CD4-positive, alpha-beta T cell (primary cell): ENCODE results near the gene CD55. TPM values are rescaled to one million over a fixed set of nuclear protein-coding genes. Genes with fewer than 3 reads are reported as not detected.

Source experiments
- ATAC-seq: fragments of 200-7000 bp; cut with Tn5 transposase; one replicate; pipeline ENCODE4 v1.10.0; 2022; ENCODE audit warnings: mild to moderate bottlenecking; ENCODE audit not compliant: poor library complexity
- CTCF ChIA-PET: fragments of 350-600 bp; sonication (Branson Sonifier 250); formaldehyde crosslinking; loops from one replicate; lab custom pipeline; 2021; ENCODE audit warnings: antibody characterized with exemption, inconsistent platforms; lab: Charles Lee
- POLR2A ChIA-PET: fragments of 350-600 bp; sonication (Branson Sonifier 250); formaldehyde crosslinking; loops from one replicate; lab custom pipeline; 2021; ENCODE audit warnings: antibody characterized with exemption, inconsistent platforms; lab: Charles Lee
- DNase-seq, 14 experiments: peaks; one replicate each; pipeline ENCODE4 v3.0.0-alpha.2; 2013 to 2020; ENCODE audit warnings: mixed read lengths in 2 of 14
- H3K27ac ChIP-seq, 2 donors: one replicate each; pipeline versions ENCODE4 v1.5.1 to v1.7.0; 2013; ENCODE audit warnings: low read length in 2 of 2, low read depth in 1 of 2, mild to moderate bottlenecking in 1 of 2
- H3K27me3 ChIP-seq, 2 experiments: 1 replicate in 1 of 2; 2 replicates in 1 of 2; pipeline versions ENCODE4 v1.6.1 to v1.7.0; 2013; ENCODE audit warnings: low read length in 2 of 2, control low read depth in 1 of 2, mild to moderate bottlenecking in 1 of 2, moderate library complexity in 1 of 2; ENCODE audit not compliant: insufficient read depth in 2 of 2, control insufficient read depth in 1 of 2
- H3K36me3 ChIP-seq: one replicate; pipeline ENCODE4 v1.6.1; 2013; ENCODE audit warnings: low read length, control low read depth; ENCODE audit not compliant: insufficient read depth
- H3K4me1 ChIP-seq: one replicate; pipeline ENCODE4 v1.6.1; 2013; ENCODE audit warnings: low read length, control low read depth; ENCODE audit not compliant: insufficient read depth
- H3K4me3 ChIP-seq: one replicate; pipeline ENCODE4 v1.5.1; 2013; ENCODE audit warnings: mild to moderate bottlenecking, low read length, moderate library complexity
- H3K9me3 ChIP-seq, 2 experiments: 1 replicate in 1 of 2; 2 replicates in 1 of 2; pipeline versions ENCODE4 v1.6.1 to v1.7.0; 2013; ENCODE audit warnings: low read length in 2 of 2, mild to moderate bottlenecking in 2 of 2, control low read depth in 1 of 2, moderate library complexity in 1 of 2; ENCODE audit not compliant: control insufficient read depth in 1 of 2, insufficient read depth in 1 of 2
- H3K27ac Mint-ChIP-seq: one replicate; pipeline ENCODE4 v1.8.0; 2020; ENCODE audit warnings: mixed read lengths
- H3K27me3 Mint-ChIP-seq: one replicate; pipeline ENCODE4 v1.8.0; 2021; ENCODE audit warnings: mixed read lengths
- H3K36me3 Mint-ChIP-seq: one replicate; pipeline ENCODE4 v1.8.0; 2021; ENCODE audit warnings: low read depth, mixed read lengths
- H3K4me1 Mint-ChIP-seq: one replicate; pipeline ENCODE4 v1.8.0; 2021; ENCODE audit warnings: low read depth, mixed read lengths
- H3K4me3 Mint-ChIP-seq: one replicate; pipeline ENCODE4 v1.8.0; 2020; ENCODE audit warnings: mild to moderate bottlenecking, mixed read lengths
- H3K9me3 Mint-ChIP-seq: one replicate; pipeline ENCODE4 v1.8.0; 2020; ENCODE audit warnings: mixed read lengths
- intact Hi-C, 2 experiments: fragments of 100-400 bp; cut with DNase I in 1 of 2; cut with micrococcal nuclease in 1 of 2; formaldehyde crosslinking; loops; one replicate each; pipeline versions ENCODE4 v1.15.1 to v1.9.0; 2023 to 2025; cut with DNase I, micrococcal nuclease
- total RNA-seq, 174 experiments: library from RNA in 2 of 174; stranded (reverse) in 2 of 174; gene quantifications; one replicate each; pipeline ENCODE4 v1.2.3 and lab custom pipeline; 2021 to 2026
- TF ChIP-seq, protein P1 (sequence below): fragments of 200-600 bp; IDR thresholded peaks from one replicate; pipeline ENCODE4 v1.8.0; 2022; ENCODE audit warnings: antibody characterized with exemption, mild to moderate bottlenecking

Gene CD55
- total RNA-seq, 2 experiments from 2014 or later = 218 to 229 TPM

- Mint-ChIP-seq H3K4me3 (no peak overlapping the region), H3K9me3 (peaks cover 9% of the 10 kb centered on the region), H3K4me1 (peaks cover 28% of the 10 kb centered on the region), H3K27me3 (no peaks in the 10 kb centered on the region), H3K36me3 (no peaks in the 10 kb centered on the region), H3K27ac (no peak overlapping the region)
- ChIA-PET POLR2A (interaction anchor here (0.8 kb wide), 1 partner anchor 16 kb away, joined by 5 read pairs; the partner anchor contains the start of gene CD55), CTCF (no interaction called here)
- Histone ChIP-seq H3K9me3 (no peaks in the 10 kb centered on the region), H3K4me1 (peaks cover 5% of the 10 kb centered on the region), H3K4me3 (no peak overlapping the region), H3K27ac (no peak overlapping the region), H3K27me3 (no peaks in the 10 kb centered on the region), H3K36me3 (no peaks in the 10 kb centered on the region)
- ATAC-seq = no peak
- intact Hi-C loops = no loop called here
- no peak for DNase-seq
- TF ChIP-seq, protein P1, sequence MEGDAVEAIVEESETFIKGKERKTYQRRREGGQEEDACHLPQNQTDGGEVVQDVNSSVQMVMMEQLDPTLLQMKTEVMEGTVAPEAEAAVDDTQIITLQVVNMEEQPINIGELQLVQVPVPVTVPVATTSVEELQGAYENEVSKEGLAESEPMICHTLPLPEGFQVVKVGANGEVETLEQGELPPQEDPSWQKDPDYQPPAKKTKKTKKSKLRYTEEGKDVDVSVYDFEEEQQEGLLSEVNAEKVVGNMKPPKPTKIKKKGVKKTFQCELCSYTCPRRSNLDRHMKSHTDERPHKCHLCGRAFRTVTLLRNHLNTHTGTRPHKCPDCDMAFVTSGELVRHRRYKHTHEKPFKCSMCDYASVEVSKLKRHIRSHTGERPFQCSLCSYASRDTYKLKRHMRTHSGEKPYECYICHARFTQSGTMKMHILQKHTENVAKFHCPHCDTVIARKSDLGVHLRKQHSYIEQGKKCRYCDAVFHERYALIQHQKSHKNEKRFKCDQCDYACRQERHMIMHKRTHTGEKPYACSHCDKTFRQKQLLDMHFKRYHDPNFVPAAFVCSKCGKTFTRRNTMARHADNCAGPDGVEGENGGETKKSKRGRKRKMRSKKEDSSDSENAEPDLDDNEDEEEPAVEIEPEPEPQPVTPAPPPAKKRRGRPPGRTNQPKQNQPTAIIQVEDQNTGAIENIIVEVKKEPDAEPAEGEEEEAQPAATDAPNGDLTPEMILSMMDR = no peak
Measured at GRCh38 chr1:207304710-207305488, 16.6 kb upstream of the CD55 start.

- TF ChIP-seq, protein P1 = no peak
- peaks cover 9% of the 10 kb centered on the region for H3K9me3 Mint-ChIP-seq
- H3K9me3 ChIP-seq = no peaks in the 10 kb centered on the region
- CTCF ChIA-PET = no interaction called here
- H3K4me1 Mint-ChIP-seq = peaks cover 32% of the 10 kb centered on the region
- intact Hi-C loops = no loop called here
- H3K36me3 ChIP-seq = no peaks in the 10 kb centered on the region
- H3K27ac ChIP-seq = no peak overlapping the region
- no peak for DNase-seq
- H3K27me3 ChIP-seq = no peaks in the 10 kb centered on the region
- H3K27ac Mint-ChIP-seq = no peak overlapping the region
- peaks cover 5% of the 10 kb centered on the region for H3K4me1 ChIP-seq
- no peak overlapping the region for H3K4me3 ChIP-seq
- POLR2A ChIA-PET = no interaction called here
- H3K36me3 Mint-ChIP-seq = no peaks in the 10 kb centered on the region
- H3K4me3 Mint-ChIP-seq = no peak overlapping the region
- no peak for ATAC-seq
- H3K27me3 Mint-ChIP-seq = no peaks in the 10 kb centered on the region
Measured at GRCh38 chr1:207305489-207305873, 16.0 kb upstream of the CD55 start.

DNA sequence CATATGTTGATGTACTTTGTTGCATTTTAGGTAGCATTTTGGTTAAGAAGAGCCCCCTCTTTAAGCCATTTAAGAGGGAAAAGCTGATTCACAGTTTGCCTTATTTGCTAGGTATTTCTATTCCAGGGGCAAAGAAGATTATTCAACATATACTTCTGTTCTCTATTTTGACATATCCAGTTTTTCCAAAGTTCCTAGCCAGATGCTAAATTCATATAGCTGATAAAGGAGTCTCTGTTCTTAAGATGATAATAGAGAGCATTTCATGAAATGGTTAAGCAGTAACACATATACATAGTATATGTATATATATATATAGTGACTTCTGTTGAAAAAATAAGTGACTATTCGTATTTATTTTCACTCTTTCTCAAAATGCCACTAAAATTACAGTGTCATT lies 15.5 kb upstream of the CD55 start:
- POLR2A ChIA-PET = interaction anchor here (0.7 kb wide), 1 partner anchor 16 kb away, joined by 3 read pairs; the partner anchor contains the start of gene CD55
- intact Hi-C loops = no loop called here
- Mint-ChIP-seq H3K4me3 (no peak overlapping the region), H3K4me1 (peaks cover 32% of the 10 kb centered on the region), H3K27ac (no peak overlapping the region), H3K27me3 (no peaks in the 10 kb centered on the region), H3K36me3 (no peaks in the 10 kb centered on the region), H3K9me3 (peaks cover 9% of the 10 kb centered on the region)
- TF ChIP-seq, protein P1 = no peak
- Histone ChIP-seq H3K27ac (no peak overlapping the region), H3K9me3 (no peaks in the 10 kb centered on the region), H3K4me3 (no peak overlapping the region), H3K36me3 (no peaks in the 10 kb centered on the region), H3K27me3 (no peaks in the 10 kb centered on the region), H3K4me1 (peaks cover 5% of the 10 kb centered on the region)
- ATAC-seq = no peak
- DNase-seq = no peak
- CTCF ChIA-PET = no interaction called here
